Cardiac muscle cell (in vitro differentiated cells and primary cell): ENCODE results near the gene MSI1. TPM values are rescaled to one million over a fixed set of nuclear protein-coding genes. Genes with fewer than 3 reads are reported as not detected.
A peak's percentile ranks its signal among the peaks of the same experiment; 100 is the strongest.

Experiments
- DNase-seq, 2 donors: peaks; one replicate each; pipeline versions ENCODE4 v3.0.0 to v3.0.0-alpha.2; 2010 to 2017; ENCODE audit warnings: low read depth in 1 of 2, low spot score in 1 of 2
- H3K27ac ChIP-seq: fragments of 200-600 bp; sonication (generic); 2 replicates; pipeline ENCODE4 v1.5.1; 2016
- H3K27me3 ChIP-seq: fragments of 200-600 bp; sonication (generic); 2 replicates; pipeline ENCODE4 v1.6.0; 2016; ENCODE audit warnings: control low read depth
- H3K36me3 ChIP-seq: fragments of 200-600 bp; sonication (generic); 2 replicates; pipeline ENCODE4 v1.5.1; 2016; ENCODE audit warnings: control low read depth
- H3K4me1 ChIP-seq: fragments of 200-600 bp; sonication (generic); 2 replicates; pipeline ENCODE4 v1.8.1; 2017; ENCODE audit warnings: low read depth, mild to moderate bottlenecking, mixed run types
- H3K4me3 ChIP-seq: fragments of 200-600 bp; sonication (generic); 2 replicates; pipeline ENCODE4 v1.5.1; 2016; ENCODE audit warnings: mild to moderate bottlenecking
- H3K9me3 ChIP-seq: fragments of 200-600 bp; sonication (generic); 2 replicates; pipeline ENCODE4 v1.5.1; 2017; ENCODE audit warnings: low read depth, mild to moderate bottlenecking, control low read depth
- polyA plus RNA-seq: library from polyadenylated mRNA; unstranded; fragments of >200 nt; fragmentation: Nextera tagmentation; extraction: Ambion mirVana; gene quantifications from 2 replicates; pipeline ENCODE4 v1.2.1, GENCODE V29; 2016
- total RNA-seq: library from RNA; depleted of rRNA; stranded (reverse); fragments of >200 nt; gene quantifications from 2 replicates; pipeline ENCODE4 v1.2.3, GENCODE V29; 2016
- TF ChIP-seq, protein P1 (sequence below): IDR thresholded peaks from 2 replicates; pipeline ENCODE4 v1.5.1; 2012; ENCODE audit warnings: low read depth, mild to moderate bottlenecking, low read length

The MSI1 gene
- total and polyA plus RNA-seq, 2 experiments from 2014 or later: 26.2 to 28.8 TPM

DNA sequence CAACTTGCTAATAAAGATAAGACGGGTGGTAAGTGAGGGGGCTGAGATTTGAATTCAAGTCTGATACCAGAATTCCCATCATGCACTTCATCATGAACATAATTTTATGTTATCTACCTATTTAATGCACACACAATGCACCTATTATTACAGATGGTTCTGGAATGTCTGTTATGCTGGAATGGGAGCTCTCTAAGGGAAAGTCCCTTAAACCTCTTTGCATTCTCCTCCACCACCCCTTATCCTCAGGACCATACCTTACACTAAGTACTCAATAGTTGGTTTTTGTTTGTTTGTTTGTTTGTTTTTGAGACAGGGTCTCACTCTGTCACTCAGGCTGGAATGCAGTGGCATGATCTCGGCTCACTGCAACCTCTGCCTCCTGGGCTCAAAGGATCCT is 7.0 kb upstream of the MSI1 start:
- TF ChIP-seq, protein P1, sequence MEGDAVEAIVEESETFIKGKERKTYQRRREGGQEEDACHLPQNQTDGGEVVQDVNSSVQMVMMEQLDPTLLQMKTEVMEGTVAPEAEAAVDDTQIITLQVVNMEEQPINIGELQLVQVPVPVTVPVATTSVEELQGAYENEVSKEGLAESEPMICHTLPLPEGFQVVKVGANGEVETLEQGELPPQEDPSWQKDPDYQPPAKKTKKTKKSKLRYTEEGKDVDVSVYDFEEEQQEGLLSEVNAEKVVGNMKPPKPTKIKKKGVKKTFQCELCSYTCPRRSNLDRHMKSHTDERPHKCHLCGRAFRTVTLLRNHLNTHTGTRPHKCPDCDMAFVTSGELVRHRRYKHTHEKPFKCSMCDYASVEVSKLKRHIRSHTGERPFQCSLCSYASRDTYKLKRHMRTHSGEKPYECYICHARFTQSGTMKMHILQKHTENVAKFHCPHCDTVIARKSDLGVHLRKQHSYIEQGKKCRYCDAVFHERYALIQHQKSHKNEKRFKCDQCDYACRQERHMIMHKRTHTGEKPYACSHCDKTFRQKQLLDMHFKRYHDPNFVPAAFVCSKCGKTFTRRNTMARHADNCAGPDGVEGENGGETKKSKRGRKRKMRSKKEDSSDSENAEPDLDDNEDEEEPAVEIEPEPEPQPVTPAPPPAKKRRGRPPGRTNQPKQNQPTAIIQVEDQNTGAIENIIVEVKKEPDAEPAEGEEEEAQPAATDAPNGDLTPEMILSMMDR: no peak
- no peaks in the 10 kb centered on the region for H3K27me3 ChIP-seq
- no peaks in the 10 kb centered on the region for H3K9me3 ChIP-seq
- H3K4me1 ChIP-seq: no peaks in the 10 kb centered on the region
- no peaks in the 10 kb centered on the region for H3K36me3 ChIP-seq
- DNase-seq: no peak
- no peak overlapping the region for H3K27ac ChIP-seq
- H3K4me3 ChIP-seq: no peak overlapping the region

- H3K4me1 ChIP-seq: no peaks in the 10 kb centered on the region
- no peak overlapping the region for H3K27ac ChIP-seq
- no peaks in the 10 kb centered on the region for H3K9me3 ChIP-seq
- no peaks in the 10 kb centered on the region for H3K36me3 ChIP-seq
- no peak for DNase-seq
- TF ChIP-seq, protein P1: no peak
- no peak overlapping the region for H3K4me3 ChIP-seq
- no peaks in the 10 kb centered on the region for H3K27me3 ChIP-seq
These were observed 4.7 kb upstream of the MSI1 start for GRCh38 chr12:120373683-120374082.

GRCh38 chr12:120370343-120371243 is 1.6 kb upstream of the MSI1 start:
- H3K27me3 ChIP-seq: no peaks in the 10 kb centered on the region
- H3K36me3 ChIP-seq: no peaks in the 10 kb centered on the region
- no peaks in the 10 kb centered on the region for H3K9me3 ChIP-seq
- H3K27ac ChIP-seq: no peak overlapping the region
- TF ChIP-seq, protein P1: no peak
- peaks cover 4% of the 10 kb centered on the region for H3K4me1 ChIP-seq
- DNase-seq: no peak
- H3K4me3 ChIP-seq: peak overlapping the region; percentile 100

DNA sequence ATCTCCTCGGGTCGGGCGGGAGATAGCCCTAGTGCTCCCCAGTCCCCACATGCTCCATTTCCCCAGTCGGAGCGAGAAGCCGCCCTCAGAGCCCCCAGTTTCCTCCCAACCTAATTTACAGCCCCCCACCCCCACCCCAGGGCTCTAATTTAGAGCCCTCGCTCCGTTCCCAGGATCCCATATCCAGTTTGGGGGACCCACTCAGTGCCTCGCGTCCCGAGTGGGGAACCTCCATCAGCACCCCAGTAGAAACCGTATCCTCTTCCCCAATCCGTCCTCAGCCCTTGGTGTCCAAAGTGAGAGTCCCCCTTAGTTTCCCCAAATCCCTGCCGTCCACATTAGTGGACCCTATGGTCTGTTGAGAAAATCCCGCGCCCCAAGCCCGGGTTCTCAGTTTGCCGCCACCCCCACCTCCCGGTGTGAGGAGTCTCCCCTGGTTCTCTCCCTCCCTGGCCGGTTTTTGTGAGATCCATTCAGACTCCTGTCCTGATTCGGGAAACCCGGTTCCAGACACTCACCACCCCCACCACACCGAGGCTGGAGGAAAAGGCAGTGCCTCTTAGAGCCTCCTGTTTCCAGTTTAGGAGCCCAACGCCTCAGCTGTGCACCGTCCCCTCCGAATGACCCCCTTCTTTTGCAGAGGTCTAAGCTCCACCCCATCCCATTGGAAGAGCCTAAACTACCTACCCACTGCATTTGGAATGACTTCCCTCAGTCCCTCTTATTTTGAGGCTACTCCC is 809 bp upstream of the MSI1 start:
- Histone ChIP-seq H3K4me3 (peak overlapping the region; percentile 100), H3K9me3 (no peaks in the 10 kb centered on the region), H3K27ac (no peak overlapping the region), H3K4me1 (peaks cover 6% of the 10 kb centered on the region), H3K36me3 (no peaks in the 10 kb centered on the region), H3K27me3 (no peaks in the 10 kb centered on the region)
- DNase-seq: peak in 1 of 2 donors; percentile 28
- TF ChIP-seq, protein P1: no peak

DNA sequence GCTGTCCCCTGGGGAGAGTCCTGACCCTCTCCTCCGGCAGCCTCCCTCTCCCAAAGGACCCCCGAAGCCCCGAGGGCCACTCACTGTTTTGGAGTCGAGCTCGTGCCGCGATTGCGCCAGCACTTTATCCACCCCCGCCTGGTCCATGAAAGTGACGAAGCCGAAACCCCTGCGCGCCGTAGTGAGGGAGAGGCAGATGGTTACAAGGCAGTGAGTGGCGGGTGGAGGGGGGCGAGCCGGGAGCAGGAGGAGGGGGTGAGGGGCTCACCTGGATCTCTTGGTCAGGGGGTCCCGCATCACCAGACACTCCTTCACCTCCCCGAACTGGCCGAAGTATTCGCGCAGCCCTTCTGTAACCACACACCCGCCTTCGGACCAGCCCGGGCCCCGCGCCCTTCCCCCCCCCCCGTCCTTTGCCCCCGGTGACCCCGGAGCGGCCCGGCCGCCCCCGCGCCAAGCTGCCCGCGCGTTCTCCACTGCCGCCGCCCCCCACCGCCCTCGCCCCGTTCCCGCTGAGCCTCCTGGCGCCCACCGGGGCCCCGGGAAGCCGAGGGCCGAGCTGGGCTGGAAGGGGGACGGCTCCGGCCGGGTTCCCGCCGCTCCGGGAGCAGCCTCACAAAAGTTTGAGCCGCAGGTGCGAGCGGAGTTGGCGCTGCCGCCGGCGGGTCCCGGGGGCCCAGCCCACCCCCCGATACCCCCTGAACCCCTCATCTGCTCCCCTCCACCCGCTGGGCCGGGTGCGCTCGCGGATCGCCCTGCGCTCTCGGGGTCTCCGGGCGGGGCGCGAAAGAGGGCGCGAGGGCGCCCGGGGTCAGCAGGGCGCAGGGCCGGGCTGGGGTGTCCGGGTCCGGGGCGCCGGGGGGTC is 808 bp downstream of the MSI1 start:
- H3K27me3 ChIP-seq: no peaks in the 10 kb centered on the region
- H3K36me3 ChIP-seq: no peaks in the 10 kb centered on the region
- peak in 1 of 2 donors; percentile 21 for DNase-seq
- H3K4me3 ChIP-seq: peak overlapping the region; percentile 100
- no peaks in the 10 kb centered on the region for H3K9me3 ChIP-seq
- TF ChIP-seq, protein P1: no peak
- peak overlapping the region; percentile 82 for H3K27ac ChIP-seq
- peaks cover 9% of the 10 kb centered on the region for H3K4me1 ChIP-seq
